Neuronal stem cell (in vitro differentiated cells): Measurements from ENCODE around the gene AURKB.

ENCODE experiments used
- DNase-seq: peaks from one replicate; pipeline ENCODE4 v3.0.0-alpha.2; 2013; ENCODE audit warnings: low spot score
- H2AFZ ChIP-seq: one replicate; pipeline ENCODE4 v1.6.1; 2013; ENCODE audit warnings: mild to moderate bottlenecking, low read length, inconsistent platforms
- H2AK5ac ChIP-seq: 2 replicates; pipeline ENCODE4 v1.6.1; 2013; ENCODE audit warnings: low read depth, mild to moderate bottlenecking, inconsistent platforms, low read length, moderate library complexity, mixed read lengths
- H2BK120ac ChIP-seq: 2 replicates; pipeline ENCODE4 v1.6.1; 2013; ENCODE audit warnings: low read depth, mild to moderate bottlenecking, inconsistent platforms, low read length, moderate library complexity, mixed read lengths
- H2BK12ac ChIP-seq: one replicate; pipeline ENCODE4 v1.6.1; 2013; ENCODE audit warnings: low read length, inconsistent platforms
- H2BK15ac ChIP-seq: 2 replicates; pipeline ENCODE4 v1.6.1; 2013; ENCODE audit warnings: mild to moderate bottlenecking, low read length, inconsistent platforms, mixed read lengths
- H2BK5ac ChIP-seq: one replicate; pipeline ENCODE4 v1.6.1; 2013; ENCODE audit warnings: inconsistent platforms, mild to moderate bottlenecking, low read length, moderate library complexity
- H3K14ac ChIP-seq: one replicate; pipeline ENCODE4 v1.6.1; 2013; ENCODE audit warnings: low read length, inconsistent platforms
- H3K18ac ChIP-seq: 2 replicates; pipeline ENCODE4 v1.6.1; 2013; ENCODE audit warnings: low read length, inconsistent platforms
- H3K23ac ChIP-seq: 2 replicates; pipeline ENCODE4 v1.6.1; 2013; ENCODE audit warnings: low read depth, mild to moderate bottlenecking, mixed read lengths, low read length, inconsistent platforms; ENCODE audit not compliant: poor library complexity
- H3K27ac ChIP-seq: replicated peaks from 3 replicates; pipeline ENCODE4 v1.5.1; 2013; ENCODE audit warnings: low read length, inconsistent platforms
- H3K27me3 ChIP-seq, 3 experiments: 2 replicates each; pipeline ENCODE4 v1.6.1; 2013; ENCODE audit warnings: low read length in 3 of 3, mild to moderate bottlenecking in 2 of 3, inconsistent platforms in 1 of 3, low read depth in 1 of 3, mixed read lengths in 1 of 3, moderate library complexity in 1 of 3; ENCODE audit not compliant: control insufficient read depth in 3 of 3, insufficient read depth in 3 of 3
- H3K36me3 ChIP-seq, 2 donors: replicated peaks in 1 of 2; 2 replicates each; pipeline ENCODE4 v1.6.1; 2013; ENCODE audit warnings: low read length in 2 of 2; ENCODE audit not compliant: control insufficient read depth in 2 of 2, insufficient read depth in 2 of 2
- H3K4ac ChIP-seq: 2 replicates; pipeline ENCODE4 v1.6.1; 2013; ENCODE audit warnings: inconsistent platforms, mild to moderate bottlenecking, low read length, moderate library complexity
- H3K4me1 ChIP-seq, 2 donors: 1 replicate in 1 of 2; 2 replicates in 1 of 2; pipeline ENCODE4 v1.6.1; 2013; ENCODE audit warnings: low read length in 2 of 2, low read depth in 1 of 2; ENCODE audit not compliant: control insufficient read depth in 2 of 2, insufficient read depth in 1 of 2
- H3K4me2 ChIP-seq: one replicate; pipeline ENCODE4 v1.6.1; 2013; ENCODE audit warnings: mild to moderate bottlenecking, low read length, inconsistent platforms; ENCODE audit not compliant: insufficient read depth, poor library complexity, severe bottlenecking
- H3K4me3 ChIP-seq, 2 donors: 2 replicates each; pipeline ENCODE4 v1.5.1; 2013; ENCODE audit warnings: low read length in 2 of 2, mild to moderate bottlenecking in 2 of 2, inconsistent platforms in 1 of 2, moderate library complexity in 1 of 2
- H3K79me1 ChIP-seq: one replicate; pipeline ENCODE4 v1.6.1; 2013; ENCODE audit warnings: low read depth, mild to moderate bottlenecking, inconsistent platforms, low read length, moderate library complexity
- H3K9ac ChIP-seq: one replicate; pipeline ENCODE4 v1.6.1; 2013; ENCODE audit warnings: mild to moderate bottlenecking, low read depth, low read length, inconsistent platforms; ENCODE audit not compliant: poor library complexity
- H3K9me3 ChIP-seq, 2 donors: replicated peaks in 1 of 2; 2 replicates each; pipeline versions ENCODE3 to v1.6.1; 2013; ENCODE audit warnings: low read length in 2 of 2, mild to moderate bottlenecking in 2 of 2, inconsistent platforms in 1 of 2, low read depth in 1 of 2, mixed read lengths in 1 of 2, moderate library complexity in 1 of 2; ENCODE audit not compliant: control insufficient read depth in 2 of 2, insufficient read depth in 1 of 2
- H4K8ac ChIP-seq: one replicate; pipeline ENCODE4 v1.6.1; 2013; ENCODE audit warnings: low read depth, mild to moderate bottlenecking, inconsistent platforms, low read length, moderate library complexity
- H4K91ac ChIP-seq: one replicate; pipeline ENCODE4 v1.6.1; 2013; ENCODE audit warnings: low read length, low read depth, mild to moderate bottlenecking, inconsistent platforms; ENCODE audit not compliant: poor library complexity
- WGBS, 2 donors: extraction: QIAGEN DNeasy Blood & Tissue Kit; methylation state at CpG; one replicate each; pipeline ENCODE4 v1.1.7; 2013; ENCODE audit warnings: missing lambda C conversion rate in 2 of 2, mixed read lengths in 1 of 2; ENCODE audit not compliant: insufficient read length in 2 of 2, insufficient replicate concordance in 1 of 2; ENCODE audit errors: extremely low coverage in 2 of 2; 5-methylcytosine and 5-hydroxymethylcytosine counted together

Gene AURKB

DNA sequence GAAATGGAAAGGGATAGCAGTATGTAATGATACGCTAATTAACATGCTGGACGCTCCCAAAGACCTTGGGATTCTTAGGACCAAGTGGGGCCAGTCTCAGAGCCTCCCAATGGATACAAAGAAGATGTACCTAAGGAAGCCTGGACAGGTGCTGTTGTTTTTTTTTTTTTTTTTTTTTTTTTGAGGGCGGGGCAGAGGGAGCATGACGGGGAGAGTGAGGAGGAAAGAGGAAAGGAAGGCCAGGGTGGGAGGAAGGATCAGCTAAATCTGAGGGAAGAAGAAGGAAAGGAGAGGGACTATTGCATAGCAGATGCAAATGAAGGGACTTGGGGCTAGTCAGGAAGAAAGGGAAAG, 50.2 kb downstream of the AURKB start:
- Histone ChIP-seq H3K9me3 (no peaks in the 10 kb centered on the region), H3K4me2 (no peak overlapping the region), H4K91ac (no peak overlapping the region), H3K27me3 (no peaks in the 10 kb centered on the region), H2BK5ac (no peak overlapping the region), H3K79me1 (peaks cover 16% of the 10 kb centered on the region), H3K23ac (no peak overlapping the region), H3K36me3 (peaks cover 22 to 40% of the 10 kb centered on the region in 2 donors), H3K27ac (no peak overlapping the region), H3K4me1 (peaks cover 29 to 43% of the 10 kb centered on the region in 2 donors), H2BK120ac (no peak overlapping the region), H3K18ac (no peak overlapping the region), H2AFZ (no peak overlapping the region), H3K14ac (no peak overlapping the region), H3K4me3 (no peak overlapping the region), H2BK15ac (no peak overlapping the region), H4K8ac (no peak overlapping the region), H2BK12ac (no peak overlapping the region), H3K4ac (no peak overlapping the region), H2AK5ac (no peak overlapping the region), H3K9ac (no peak overlapping the region)
- WGBS, 2 donors, result no CpG with 5 or more reads among the region's 4 CpGs
- no peak for DNase-seq

GRCh38 chr17:8159459-8160223, 50.7 kb downstream of the AURKB start:
- WGBS, 2 donors, result no CpG with 5 or more reads among the region's 4 CpGs
- Histone ChIP-seq H3K4me1 (peaks cover 30 to 43% of the 10 kb centered on the region in 2 donors), H3K27ac (no peak overlapping the region)

DNA sequence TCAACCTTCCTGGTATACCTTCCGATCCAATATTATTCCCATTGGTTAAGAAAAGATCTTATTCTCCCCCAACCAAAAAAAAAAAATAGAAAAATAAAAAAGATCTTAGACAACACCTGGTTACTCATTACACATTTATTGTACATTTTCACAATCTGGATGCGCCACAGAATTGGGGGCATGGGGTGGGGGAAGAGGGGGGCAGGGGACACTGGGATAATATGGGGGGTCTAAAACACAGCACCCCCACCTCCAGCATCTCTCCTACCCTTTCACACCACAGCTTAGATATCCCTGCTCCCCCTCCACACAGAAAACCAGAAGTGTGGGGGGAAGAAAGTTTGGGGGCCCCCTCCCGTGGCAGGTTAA, 51.4 kb downstream of the AURKB start:
- H3K23ac ChIP-seq, result no peak overlapping the region
- no CpG with 5 or more reads among the region's 3 CpGs for WGBS, 2 donors
- no peak overlapping the region for H2BK15ac ChIP-seq
- no peak overlapping the region for H3K4me2 ChIP-seq
- no peak overlapping the region for H2AK5ac ChIP-seq
- no peak overlapping the region for H3K4ac ChIP-seq
- H3K9ac ChIP-seq, result no peak overlapping the region
- no peak overlapping the region for H3K14ac ChIP-seq
- no peaks in the 10 kb centered on the region for H3K9me3 ChIP-seq
- H4K91ac ChIP-seq, result no peak overlapping the region
- DNase-seq, result no peak
- no peak overlapping the region for H3K4me3 ChIP-seq
- H3K4me1 ChIP-seq, result peaks cover 29 to 40% of the 10 kb centered on the region in 2 donors
- no peak overlapping the region for H2BK120ac ChIP-seq
- H2AFZ ChIP-seq, result no peak overlapping the region
- no peak overlapping the region for H4K8ac ChIP-seq
- no peak overlapping the region for H3K27ac ChIP-seq
- peaks cover 16% of the 10 kb centered on the region for H3K79me1 ChIP-seq
- H2BK12ac ChIP-seq, result no peak overlapping the region
- no peaks in the 10 kb centered on the region for H3K27me3 ChIP-seq
- H3K36me3 ChIP-seq, result peaks cover 22 to 40% of the 10 kb centered on the region in 2 donors
- no peak overlapping the region for H2BK5ac ChIP-seq
- no peak overlapping the region for H3K18ac ChIP-seq

More at GRCh38 chr17:8159459-8160223, 50.7 kb downstream of the AURKB start:
- Histone ChIP-seq H3K4me2 (no peak overlapping the region), H3K14ac (no peak overlapping the region), H3K23ac (no peak overlapping the region), H2BK120ac (no peak overlapping the region), H3K9ac (no peak overlapping the region), H3K4me3 (no peak overlapping the region), H3K9me3 (no peaks in the 10 kb centered on the region), H3K79me1 (peaks cover 16% of the 10 kb centered on the region), H4K91ac (no peak overlapping the region), H2BK15ac (no peak overlapping the region), H2AK5ac (no peak overlapping the region), H2BK12ac (no peak overlapping the region), H3K36me3 (peaks cover 22 to 40% of the 10 kb centered on the region in 2 donors), H3K27me3 (no peaks in the 10 kb centered on the region), H2BK5ac (no peak overlapping the region), H3K4ac (no peak overlapping the region), H3K18ac (no peak overlapping the region), H4K8ac (no peak overlapping the region), H2AFZ (no peak overlapping the region)
- DNase-seq, result no peak

DNA sequence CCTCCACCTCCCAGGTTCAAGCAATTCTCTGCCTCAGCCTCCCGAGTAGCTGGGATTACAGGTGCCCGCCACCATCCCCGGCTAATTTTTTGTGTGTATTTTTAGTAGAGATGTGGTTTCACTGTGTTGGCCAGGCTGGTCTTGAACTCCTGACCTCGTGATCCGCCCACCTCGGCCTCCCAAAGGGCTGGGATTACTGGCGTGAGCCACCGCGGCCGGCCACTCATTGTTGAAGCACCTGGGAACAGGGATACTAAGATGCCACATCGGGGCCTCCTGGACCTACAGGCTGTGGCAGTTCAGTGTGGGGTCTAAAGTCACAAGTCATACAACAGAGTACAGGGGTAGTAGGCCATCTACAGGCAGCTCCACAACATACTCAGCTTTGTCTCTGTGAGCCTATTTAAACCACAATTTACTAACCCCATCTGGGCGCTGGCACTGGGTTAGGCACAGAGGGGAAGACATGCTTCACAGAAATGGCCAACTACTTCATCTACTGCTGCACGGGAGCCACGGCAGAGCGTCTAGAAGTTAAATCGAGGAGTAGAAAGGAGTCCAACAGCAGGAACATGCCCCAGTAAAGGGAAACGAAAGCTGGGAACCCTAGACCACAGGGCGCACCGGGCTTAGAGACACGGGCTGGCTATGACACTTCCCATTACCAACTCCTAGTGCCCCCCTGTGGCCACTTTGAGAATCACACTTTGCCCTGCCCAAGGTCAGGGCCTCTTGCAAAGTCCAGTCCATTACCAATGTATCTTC, 51.9 kb downstream of the AURKB start:
- Histone ChIP-seq H2AFZ (no peak overlapping the region), H3K9ac (no peak overlapping the region), H3K27me3 (no peaks in the 10 kb centered on the region), H3K36me3 (peaks cover 22 to 40% of the 10 kb centered on the region in 2 donors), H3K18ac (no peak overlapping the region), H4K8ac (no peak overlapping the region), H3K14ac (no peak overlapping the region), H3K4me3 (no peak overlapping the region), H3K4ac (no peak overlapping the region), H3K4me1 (peaks cover 29 to 39% of the 10 kb centered on the region in 2 donors), H2BK15ac (no peak overlapping the region), H2BK5ac (no peak overlapping the region), H3K23ac (no peak overlapping the region), H2BK120ac (no peak overlapping the region), H4K91ac (no peak overlapping the region), H3K9me3 (no peaks in the 10 kb centered on the region), H3K4me2 (no peak overlapping the region), H3K27ac (no peak overlapping the region), H2AK5ac (no peak overlapping the region), H2BK12ac (no peak overlapping the region), H3K79me1 (peaks cover 16% of the 10 kb centered on the region)
- WGBS, 2 donors, result no CpG with 5 or more reads among the region's 20 CpGs
- DNase-seq, result peak; percentile 82
